HG03135 (cell line): Measurements from ENCODE around the gene PCDHGA1.
A peak's percentile ranks its signal among the peaks of the same experiment; 100 is the strongest.
"Not testable (repeated sequence)": the region's sequence is repeated elsewhere in the genome, so short reads cannot be mapped to it uniquely, and the experiment has no call there.

ENCODE experiments used
- ATAC-seq: cut with Tn5 transposase; IDR thresholded peaks from one replicate; pipeline ENCODE4 v1.9.1; 2021; ENCODE audit warnings: mild to moderate bottlenecking, moderate library complexity; ENCODE audit not compliant: unreplicated experiment

Gene PCDHGA1

DNA sequence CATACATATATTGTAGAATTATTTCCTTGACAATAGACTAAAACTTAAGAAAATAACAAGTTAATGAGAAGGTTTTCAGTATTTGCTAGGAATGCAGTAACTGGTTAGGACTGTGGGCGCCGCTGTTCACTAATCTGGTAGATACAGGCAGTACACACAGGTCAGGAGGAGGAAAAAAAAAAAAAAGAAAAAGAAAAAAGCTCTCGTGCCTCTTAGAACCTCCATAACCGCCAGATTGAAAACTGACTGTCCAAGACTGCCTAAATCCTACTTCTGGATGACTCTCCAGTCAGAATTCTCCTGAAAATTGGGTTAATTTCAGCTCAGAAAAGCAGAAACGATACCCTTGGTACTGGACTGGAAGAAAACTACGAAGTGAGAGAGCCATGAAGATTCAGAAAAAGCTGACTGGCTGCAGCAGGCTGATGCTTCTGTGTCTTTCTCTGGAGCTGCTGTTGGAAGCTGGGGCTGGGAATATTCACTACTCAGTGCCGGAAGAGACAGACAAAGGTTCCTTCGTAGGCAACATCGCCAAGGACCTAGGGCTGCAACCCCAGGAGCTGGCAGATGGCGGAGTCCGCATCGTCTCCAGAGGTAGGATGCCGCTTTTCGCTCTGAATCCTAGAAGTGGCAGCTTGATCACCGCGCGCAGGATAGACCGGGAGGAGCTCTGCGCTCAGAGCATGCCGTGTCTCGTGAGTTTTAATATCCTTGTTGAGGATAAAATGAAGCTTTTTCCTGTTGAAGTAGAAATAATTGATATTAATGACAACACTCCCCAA is at the start of gene PCDHGA1:
TSS of gene PCDHGA1 (plus strand) at position 216 of the 782 bp plus-strand sequence.
- ATAC-seq: no peak

DNA sequence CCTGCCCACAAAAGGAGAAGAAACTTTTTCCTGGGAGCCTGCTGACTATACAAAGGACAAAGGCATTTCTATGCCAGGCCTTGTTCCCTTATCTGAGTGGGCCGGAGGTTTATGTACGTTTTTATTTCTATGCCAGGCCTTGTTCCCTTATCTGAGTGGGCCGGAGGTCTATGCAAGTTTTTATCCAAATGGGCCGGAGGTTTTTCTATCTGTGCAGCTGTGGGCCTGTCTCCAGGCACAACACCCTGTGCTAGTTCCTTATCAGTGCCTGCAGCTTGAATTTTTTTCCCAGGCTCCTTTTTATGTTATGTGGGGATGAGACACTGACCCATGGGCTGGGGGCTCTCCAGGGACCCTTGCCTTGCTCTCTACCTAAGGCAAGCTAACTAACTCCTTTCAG is 31.9 kb upstream of the PCDHGA1 start:
- ATAC-seq: no peak

DNA sequence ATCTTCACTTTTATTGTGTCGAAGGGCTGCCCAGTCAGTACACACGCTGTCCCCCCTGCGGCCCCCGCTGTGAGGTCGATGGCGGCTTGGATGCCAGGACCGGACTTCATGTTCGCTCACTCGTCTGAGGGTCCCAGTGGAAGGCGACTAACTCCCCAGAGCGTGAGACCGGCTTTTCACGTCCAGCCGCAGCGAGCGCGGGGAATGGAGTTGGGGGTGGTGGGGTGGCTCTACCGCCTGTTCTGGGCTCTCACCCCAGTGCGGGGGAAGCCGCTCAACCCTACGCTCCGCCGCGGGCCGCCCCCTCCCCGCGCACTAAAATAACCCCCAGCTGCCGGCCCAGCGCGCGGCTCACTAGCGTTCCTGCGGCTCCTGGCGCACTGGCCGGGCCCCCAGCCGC is 26.6 kb upstream of the PCDHGA1 start, which contains the start of gene SLC25A2:
TSS of gene SLC25A2 (minus strand) at position 294 of the 400 bp plus-strand sequence. CDS start at position 110, 184 bp downstream.
- no peak for ATAC-seq

DNA sequence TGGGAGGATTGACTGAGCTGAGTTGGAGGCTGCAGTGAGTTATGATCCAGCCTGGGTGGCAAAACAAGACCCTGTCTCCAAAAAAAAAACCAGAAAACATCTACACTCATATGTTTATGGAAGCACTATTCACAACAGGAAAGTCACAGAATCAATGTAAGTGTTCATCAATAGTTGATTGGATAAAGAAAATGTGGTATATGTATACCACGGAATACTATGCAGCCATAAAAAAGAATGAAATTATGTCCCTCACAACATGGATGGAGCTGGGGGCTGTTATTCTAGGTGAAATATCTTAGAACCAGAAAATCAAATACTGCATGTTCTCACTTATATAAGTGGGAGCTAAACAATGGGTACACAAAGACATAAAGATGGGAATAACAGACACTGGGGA is 23.7 kb upstream of the PCDHGA1 start:
- no peak for ATAC-seq

DNA sequence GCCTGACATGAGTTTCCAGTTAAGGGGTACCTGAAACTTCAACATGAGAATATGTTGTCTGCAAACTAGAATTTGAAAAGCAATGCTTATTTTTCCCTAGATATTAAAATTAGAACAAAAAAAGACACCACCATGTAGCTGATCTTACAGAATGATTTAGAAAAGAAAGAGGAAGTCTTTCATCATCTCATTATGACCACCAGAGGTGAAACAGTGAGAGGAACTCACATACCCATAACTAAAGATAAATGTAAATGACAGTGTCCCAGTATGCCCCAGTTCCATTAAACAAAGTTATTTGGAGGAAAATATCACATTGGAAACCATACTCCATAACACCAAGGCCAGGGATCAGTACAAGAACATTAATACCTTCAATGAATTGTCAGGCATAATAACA is 16.6 kb upstream of the PCDHGA1 start:
- no peak for ATAC-seq

DNA sequence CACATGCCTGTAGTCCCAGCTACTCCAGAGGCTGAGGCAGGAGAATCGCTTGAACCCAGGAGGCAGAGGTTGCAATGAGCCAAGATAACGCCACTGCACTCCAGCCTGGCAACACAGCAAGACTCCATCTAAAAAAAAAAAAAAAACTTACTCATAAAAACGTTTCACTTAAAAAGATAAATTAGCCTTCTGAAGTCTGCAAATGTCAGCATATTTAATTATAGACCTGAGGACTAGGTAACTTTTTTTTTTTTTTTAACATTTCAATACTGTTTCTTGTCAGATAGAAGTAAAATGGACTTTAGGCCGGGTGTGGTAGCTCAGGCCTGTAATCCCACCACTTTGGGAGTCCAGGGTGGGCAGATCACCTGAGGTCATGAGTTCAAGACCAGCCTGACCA is 13.4 kb upstream of the PCDHGA1 start:
- ATAC-seq: not testable (repeated sequence)

DNA sequence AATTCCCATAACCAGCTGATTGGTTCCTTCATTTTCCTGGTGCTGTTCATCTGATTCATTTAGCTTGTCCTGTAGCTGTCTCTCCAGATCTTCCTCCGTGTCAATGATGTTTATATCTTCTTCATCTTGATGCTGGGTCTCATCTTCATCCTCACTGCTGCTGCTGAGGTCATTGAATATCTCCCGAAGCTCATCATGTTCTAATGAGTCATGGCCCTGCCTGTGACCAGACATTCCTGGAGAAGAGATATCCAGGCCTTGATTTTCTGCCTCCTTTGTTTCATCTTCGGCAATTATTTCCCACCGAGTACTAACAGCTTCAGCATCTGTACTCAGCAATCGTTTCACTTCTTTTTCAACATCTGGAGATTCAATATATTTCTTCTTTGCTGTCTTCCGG is 11.1 kb upstream of the PCDHGA1 start:
- no peak for ATAC-seq

DNA sequence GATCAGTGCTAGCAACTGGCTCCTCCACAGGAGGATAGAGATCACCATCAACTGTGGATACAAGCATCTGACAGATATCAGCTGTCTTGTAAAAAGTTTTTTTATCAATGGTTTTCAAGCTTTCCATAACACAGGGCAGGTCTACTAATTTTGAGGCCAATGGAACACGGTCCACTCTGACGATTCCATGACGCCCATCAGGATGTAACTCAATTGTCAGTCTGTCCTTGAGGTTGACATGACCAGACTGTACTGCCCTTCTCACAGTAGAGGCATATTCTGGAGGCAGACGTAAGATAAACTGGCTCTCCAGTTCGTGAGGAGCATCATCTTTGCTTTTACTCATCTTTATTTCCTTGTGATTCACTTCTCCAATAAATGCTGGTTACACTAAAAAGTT is 10.6 kb upstream of the PCDHGA1 start:
- no peak for ATAC-seq

DNA sequence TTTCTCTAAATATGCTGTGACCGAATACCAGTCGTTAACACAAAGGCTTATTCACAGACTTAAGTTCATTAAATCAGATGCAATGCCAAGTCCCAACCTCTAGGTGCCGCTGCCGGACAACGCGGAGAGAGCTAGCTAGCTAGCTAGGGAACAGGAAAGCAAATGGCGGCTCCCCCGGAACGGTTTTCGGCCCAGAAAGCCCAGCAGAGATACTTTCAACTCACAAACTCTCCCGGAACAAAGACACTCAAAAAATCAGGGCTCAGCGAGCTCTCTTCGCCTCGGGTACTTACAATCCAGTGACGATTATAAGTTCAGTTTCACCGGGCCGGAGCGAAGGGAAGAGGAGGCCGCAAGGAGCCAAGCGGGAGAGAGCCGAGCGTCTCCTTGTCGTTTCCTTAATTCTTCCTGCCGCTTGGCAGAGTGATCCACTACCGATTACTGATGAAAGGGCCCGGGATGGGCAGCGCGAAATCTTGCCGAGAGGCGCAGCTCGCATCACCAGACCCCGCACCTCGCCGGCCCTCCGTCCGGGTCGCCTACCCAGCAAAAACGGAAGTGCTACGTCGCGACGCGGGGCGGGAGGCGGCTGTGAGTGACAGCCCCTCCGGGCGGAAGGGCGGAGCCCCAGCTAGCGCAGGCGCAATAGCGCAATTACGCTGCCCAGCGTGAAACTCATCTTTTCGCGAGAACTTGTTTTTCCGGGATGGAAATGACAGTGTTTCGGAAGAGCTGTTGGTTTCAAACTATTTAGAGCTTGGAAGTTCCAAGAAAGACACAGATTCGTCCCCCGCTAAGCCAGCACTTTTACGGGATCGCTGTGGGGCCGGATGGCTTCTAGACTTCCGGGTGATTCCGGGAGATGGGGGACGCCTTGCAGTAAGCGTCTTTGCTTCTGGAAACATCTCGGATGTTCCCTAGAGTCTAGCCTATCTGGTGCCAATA is 9.8 kb upstream of the PCDHGA1 start, which contains the start of gene TAF7:
TSS of gene TAF7 (minus strand) at position 560 of the 945 bp plus-strand sequence. CDS start 740 bp downstream, outside the sequence.
- ATAC-seq: peak; percentile 98

DNA sequence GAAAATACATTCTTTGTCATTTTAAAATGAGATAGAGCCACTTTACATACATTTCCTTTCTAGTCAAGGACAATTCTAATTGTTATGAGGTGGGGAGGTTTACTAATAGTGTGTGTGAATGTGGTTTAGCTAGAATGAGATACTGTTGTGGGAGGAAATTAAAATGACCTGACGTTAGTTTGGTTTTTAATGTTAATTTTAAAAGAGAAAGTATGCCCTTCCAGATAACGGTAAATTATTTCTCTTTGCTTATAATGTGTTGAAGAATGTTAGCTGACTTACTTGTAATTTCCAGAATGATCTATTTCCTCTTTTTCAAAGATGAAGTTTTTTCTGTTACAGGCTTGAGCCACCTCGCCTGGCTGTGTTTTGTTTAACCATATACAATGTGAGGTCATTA is 8.1 kb upstream of the PCDHGA1 start:
- no peak for ATAC-seq

DNA sequence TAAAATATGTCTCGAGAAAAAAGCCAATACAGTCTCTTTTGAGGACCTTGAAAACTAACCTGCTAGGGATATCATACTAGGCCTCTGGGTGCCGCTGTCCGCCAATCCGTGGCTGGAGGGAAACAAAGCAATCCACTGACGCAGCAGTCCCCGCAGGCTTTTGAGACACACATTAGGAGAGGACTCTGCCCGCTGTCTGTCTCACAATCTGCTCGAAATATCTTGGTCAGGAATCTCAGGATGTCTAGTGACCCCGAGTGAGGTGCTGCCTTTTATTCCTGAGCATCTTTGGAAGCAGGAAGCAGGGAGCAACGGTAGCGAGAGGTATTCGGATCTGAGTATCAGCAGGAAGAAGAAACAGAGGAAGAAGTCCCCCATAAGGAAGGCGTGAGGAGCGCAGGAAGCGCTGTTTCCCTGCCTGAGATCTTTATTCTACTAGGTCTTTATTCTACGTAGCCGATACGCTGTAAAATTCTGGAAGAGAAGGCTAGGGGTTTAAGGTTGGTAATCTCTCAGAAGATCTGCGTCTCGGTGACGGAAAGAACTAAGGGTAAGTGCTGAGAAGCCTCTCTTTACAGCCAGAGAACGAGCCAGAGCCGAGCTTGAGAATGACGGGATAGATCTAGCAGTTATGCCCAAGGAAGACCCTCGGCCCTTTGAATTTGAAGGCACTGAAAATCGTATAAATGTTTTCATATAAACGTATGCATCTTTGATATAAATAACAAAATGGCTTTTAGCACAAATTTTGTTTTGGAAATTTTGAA is 4.0 kb upstream of the PCDHGA1 start:
- ATAC-seq: peak; percentile 86

DNA sequence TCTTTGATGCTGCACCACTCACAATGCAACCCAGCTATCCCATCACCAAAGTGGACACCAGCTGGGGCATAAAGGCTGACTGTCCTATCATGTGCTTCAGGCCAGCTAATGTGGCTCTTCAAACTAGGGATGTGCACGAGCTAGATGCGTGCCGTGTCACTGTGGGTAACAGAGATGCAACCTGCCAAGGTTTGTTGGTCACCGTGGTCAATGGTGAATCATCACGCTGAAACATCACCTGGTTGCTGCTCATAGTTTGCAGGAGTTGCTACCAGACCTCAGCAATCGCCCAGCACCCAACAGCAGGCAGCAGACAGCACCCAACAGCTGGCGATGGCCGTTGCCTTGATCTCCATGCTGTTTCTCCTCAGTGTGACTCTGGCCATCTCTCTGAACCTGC is 2.1 kb upstream of the PCDHGA1 start:
- no peak for ATAC-seq

DNA sequence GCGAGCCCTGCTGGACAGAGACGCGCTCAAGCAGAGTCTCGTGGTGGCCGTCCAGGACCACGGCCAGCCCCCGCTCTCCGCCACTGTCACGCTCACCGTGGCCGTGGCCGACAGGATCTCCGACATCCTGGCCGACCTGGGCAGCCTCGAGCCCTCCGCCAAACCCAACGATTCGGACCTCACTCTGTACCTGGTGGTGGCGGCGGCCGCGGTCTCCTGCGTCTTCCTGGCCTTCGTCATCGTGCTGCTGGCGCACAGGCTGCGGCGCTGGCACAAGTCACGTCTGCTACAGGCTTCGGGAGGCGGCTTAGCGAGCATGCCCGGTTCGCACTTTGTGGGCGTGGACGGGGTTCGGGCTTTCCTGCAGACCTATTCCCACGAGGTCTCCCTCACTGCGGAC is 2.3 kb downstream of the PCDHGA1 start:
- ATAC-seq: not testable (repeated sequence)

DNA sequence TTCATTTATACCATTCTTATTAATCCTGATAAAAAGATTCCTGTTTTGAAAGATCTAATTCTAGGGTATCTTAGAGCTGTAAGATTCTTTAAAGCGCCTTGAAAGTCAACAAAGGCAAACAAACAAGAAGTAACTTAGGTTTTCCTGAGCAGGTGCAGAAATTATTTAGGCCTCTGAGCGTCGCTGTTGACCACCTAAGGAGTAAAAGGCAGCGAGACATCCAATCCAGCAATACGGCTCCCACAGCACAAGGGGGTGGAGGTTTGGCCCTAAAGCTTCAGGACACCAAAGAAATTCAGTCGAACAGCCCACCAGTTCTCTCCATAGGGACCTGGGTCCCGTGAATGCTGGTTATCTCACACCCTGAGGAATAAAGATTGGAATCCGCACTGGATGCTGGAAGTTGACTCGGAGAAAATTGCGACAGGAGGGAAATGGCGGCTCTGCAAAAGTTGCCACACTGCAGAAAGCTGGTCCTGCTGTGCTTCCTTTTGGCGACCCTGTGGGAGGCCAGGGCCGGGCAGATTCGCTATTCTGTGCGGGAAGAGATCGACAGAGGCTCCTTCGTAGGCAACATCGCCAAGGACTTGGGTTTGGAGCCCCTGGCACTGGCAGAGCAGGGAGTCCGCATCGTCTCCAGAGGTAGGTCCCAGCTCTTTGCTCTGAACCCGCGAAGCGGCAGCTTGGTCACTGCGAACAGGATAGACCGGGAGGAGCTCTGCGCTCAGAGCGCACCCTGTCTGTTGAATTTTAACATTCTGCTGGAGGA is 8.4 kb downstream of the PCDHGA1 start, which contains the start of gene PCDHGA2:
TSS of gene PCDHGA2 (plus strand) at position 223 of the 769 bp plus-strand sequence.
- no peak for ATAC-seq

DNA sequence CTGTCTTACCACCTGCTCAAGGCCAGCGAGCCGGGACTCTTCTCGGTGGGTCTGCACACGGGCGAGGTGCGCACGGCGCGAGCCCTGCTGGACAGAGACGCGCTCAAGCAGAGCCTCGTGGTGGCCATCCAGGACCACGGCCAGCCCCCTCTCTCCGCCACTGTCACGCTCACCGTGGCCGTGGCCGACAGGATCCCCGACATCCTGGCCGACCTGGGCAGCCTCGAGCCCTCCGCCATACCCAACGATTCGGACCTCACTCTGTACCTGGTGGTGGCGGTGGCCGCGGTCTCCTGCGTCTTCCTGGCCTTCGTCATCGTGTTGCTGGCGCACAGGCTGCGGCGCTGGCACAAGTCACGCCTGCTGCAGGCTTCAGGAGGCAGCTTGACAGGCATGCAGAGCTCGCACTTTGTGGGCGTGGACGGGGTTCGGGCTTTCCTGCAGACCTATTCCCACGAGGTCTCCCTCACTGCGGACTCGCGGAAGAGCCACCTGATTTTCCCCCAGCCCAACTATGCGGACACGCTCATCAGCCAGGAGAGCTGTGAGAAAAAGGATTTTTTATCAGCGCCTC is 10.6 kb downstream of the PCDHGA1 start:
- not testable (repeated sequence) for ATAC-seq

DNA sequence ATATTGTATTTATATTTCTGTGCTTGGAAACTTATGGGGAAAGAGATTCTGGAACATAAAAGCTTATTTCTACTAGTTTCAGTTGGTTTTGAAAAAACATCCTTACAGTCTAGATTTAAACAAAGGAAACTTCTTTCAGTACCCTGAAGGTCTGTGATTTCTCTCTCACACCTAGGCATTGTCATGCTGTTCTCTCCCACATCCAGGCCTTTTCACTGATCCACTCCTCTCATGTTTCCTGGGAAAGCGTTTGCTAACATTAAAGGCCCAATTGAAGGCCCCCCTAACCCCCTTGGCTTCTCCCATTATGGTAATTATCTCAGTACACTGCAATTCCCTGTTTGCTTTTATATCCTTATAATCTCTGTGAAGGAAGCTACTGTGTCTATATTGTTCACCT is 12.5 kb downstream of the PCDHGA1 start:
- no peak for ATAC-seq

DNA sequence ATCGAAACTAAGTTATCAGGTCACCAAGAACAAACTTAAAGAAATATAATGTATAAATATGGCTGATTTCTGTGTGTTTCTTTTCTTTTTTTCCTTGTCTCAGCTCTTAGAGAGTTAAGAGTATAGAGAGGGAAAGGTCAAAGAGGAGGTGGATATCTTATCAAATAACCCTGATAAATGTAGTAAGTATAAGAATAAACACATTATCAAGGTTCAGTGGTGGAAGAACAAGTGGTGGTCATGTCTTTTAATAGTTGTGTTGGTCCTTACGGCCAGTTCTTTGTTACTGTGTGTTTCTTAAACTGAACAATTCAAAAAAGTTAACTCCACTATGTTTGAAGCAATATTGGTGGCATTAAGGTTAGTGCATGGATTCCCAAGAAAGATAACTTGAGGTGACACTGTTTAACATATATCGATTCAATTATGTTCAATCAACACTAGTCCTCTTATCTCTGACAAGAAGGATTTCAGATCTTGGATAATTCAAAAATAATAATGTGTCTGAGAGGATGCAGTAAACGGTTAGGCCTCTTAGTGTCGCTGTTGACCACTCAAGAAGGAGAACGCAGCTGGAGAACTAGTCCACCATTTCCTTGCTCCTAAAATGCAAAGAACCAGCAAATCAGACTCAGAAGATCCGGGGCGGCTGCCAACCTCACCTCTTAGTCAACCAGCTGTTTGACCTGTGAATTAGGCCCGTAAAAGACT is 13.1 kb downstream of the PCDHGA1 start, which contains the start of gene PCDHGA3:
TSS of gene PCDHGA3 (plus strand) at position 588 of the 711 bp plus-strand sequence. CDS start 205 bp downstream, outside the sequence.
- ATAC-seq: no peak

DNA sequence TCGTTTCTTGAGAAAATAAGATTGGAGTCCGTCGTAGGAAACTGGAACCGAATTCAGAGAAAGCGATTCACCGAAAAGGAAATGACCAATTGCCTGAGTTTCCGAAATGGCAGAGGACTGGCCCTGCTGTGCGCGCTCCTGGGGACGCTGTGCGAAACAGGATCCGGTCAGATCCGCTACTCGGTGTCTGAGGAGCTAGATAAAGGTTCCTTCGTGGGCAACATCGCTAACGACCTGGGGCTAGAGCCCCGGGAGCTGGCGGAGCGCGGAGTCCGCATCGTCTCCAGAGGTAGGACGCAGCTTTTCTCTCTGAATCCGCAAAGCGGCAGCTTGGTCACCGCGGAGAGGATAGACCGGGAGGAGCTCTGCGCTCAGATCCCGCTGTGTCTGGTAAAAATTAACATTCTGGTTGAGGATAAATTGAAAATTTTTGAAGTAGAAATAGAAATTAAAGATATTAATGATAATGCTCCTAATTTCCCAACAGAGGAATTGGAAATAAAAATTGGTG is 13.7 kb downstream of the PCDHGA1 start:
- ATAC-seq: no peak

DNA sequence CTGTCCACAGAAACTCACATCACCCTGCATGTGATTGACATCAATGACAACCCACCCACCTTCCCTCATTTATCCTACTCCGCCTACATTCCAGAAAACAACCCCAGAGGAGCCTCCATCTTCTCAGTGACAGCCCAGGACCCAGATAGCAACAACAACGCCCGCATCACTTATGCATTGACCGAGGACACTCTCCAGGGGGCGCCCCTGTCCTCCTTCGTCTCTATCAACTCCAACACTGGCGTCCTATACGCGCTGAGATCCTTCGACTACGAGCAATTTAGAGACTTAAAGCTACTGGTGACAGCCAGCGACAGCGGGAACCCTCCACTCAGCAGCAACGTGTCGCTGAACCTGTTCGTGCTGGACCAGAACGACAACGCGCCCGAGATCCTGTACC is 15.0 kb downstream of the PCDHGA1 start:
- no peak for ATAC-seq
